Right ventricle myocardium inferior (tissue), 1 donor: ENCODE results near the gene UBASH3B. TPM values are rescaled to one million over a fixed set of nuclear protein-coding genes. Genes with fewer than 3 reads are reported as not detected.

Experiments
- ATAC-seq: fragments of 200-7000 bp; cut with Tn5 transposase; one replicate; pipeline ENCODE4 v1.9.1; 2020; ENCODE audit warnings: mild to moderate bottlenecking, moderate library complexity
- DNase-seq: peaks from one replicate; pipeline ENCODE4 v3.0.0; 2021; ENCODE audit errors: missing footprints
- intact Hi-C: fragments of 100-400 bp; cut with DNase I; formaldehyde crosslinking; loops from one replicate; pipeline ENCODE4 v1.11.0; 2022
- total RNA-seq: library from RNA; stranded (reverse); fragmentation: NEBNext Ultra II Directional; extraction: Animal tissue kit (Norgen Biotek cat#: 25700); gene quantifications from one replicate; pipeline ENCODE4 v1.2.1, GENCODE V29; 2021
- donor health status: DM: no; HTN: yes; CAD: no; lungs with severe emphysema.

The UBASH3B gene
- total RNA-seq, 1 donor from 2014 or later = 3.5 TPM

GRCh38 chr11:122700666-122701065 is 45.1 kb downstream of the UBASH3B start:
- no peak for DNase-seq
- intact Hi-C loops = no loop called here
- no peak for ATAC-seq

- ATAC-seq (no peak), DNase-seq (no peak)
- intact Hi-C loops = no loop called here
Observed at GRCh38 chr11:122701143-122701542, 45.6 kb downstream of the UBASH3B start.

- intact Hi-C loops = no loop called here
- ATAC-seq = no peak
- no peak for DNase-seq
Observed at GRCh38 chr11:122703541-122704272, 48.2 kb downstream of the UBASH3B start.

DNA sequence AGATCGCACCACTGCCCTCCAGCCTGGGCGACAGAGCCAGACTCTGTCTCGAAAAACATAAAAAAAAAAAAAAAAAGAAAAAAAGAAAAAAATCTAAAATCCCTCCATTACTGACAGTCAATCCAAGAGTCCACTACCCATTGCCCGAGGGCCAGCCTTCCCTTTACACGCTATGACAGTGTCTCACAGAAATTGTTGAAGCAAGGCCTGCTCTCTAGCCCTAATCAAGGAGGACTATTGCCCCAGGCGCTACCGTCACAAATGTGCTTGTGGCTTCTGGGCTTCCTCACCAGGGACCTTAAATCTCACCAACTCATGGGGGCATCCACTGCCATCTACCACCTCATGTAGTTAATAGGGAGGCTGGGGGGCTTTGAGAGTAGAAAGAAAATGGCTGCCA is 49.9 kb downstream of the UBASH3B start:
- intact Hi-C loops = no loop called here
- no peak for ATAC-seq
- no peak for DNase-seq

DNA sequence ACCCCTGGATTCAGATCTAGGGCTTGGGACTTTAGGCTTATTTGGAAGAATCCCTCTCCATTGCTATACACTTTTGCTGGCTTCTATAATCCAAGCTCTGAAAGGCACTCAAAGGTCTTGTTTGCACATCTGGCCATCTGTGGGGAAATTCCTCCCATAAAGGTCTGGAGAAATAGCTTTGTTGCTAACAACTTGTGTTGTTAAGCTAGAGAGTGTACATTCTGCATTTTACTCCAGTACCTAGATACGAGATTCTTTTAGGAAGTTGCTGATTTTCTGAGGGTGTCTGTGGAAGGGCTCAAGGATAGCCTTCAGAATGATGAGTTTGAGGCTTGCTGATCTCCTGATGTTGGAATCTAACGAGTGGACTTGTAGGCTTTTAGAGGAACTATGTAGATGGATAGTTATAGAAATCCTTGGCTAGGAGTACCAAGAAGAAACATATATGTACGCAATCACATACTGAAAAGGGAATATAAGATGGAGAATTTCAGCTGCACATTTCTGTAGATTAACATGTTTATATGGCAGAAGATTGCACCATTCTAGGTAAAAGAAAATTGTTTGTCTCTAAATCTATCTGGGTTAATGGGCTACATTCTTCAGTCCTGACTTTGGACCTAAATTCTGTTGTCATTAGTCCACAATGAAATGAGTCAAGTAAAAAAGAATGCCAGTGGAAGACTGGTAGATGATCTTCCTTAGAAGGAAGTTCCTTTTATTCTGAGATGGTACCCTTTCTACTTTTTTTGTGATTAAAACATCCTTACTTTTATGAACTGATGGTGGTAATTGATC is 51.0 kb downstream of the UBASH3B start:
- intact Hi-C loops = no loop called here
- no peak for ATAC-seq

GRCh38 chr11:122707111-122707510 is 51.6 kb downstream of the UBASH3B start:
- no peak for ATAC-seq
- intact Hi-C loops = no loop called here

More for the DNA sequence above, 51.0 kb downstream of the UBASH3B start:
- no peak for DNase-seq

GRCh38 chr11:122707901-122708300 is 52.4 kb downstream of the UBASH3B start:
- DNase-seq (no peak), ATAC-seq (no peak)
- intact Hi-C loops = no loop called here

More at GRCh38 chr11:122707111-122707510, 51.6 kb downstream of the UBASH3B start:
- DNase-seq = no peak

DNA sequence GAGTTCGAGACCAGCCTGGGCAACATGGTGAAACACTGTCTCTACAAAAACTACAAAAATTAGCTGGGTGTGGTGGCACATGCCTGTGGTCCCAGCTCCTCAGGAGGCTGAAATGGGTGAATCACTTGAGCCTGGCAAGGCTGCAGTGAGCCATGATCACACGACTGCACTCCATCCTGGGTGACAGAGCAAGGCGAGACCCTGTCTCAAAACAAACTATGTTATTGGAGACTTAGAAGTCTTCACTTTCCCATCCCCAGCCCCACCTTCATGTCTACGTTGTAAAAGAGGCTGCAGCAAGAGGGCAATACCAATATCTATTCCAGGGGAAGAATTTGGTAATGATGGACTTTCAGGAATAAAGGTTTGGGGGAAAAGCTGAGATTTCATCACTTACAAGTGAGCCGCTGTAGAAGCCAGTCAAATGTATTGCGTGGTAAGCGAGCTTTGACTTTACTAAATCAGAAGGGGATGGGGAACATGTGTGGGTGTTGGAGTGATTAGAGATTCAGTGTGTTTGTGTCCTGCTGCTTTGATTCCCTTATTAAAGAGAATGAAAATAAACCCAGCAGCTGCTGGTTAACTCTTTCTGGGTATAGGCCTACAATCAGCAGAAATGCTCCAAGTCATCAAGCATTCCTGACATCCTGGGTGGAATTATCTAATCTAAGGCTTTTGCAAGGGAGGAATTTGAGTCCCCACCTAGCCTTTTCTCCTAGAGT is 53.7 kb downstream of the UBASH3B start:
- intact Hi-C loops = no loop called here
- DNase-seq (no peak), ATAC-seq (no peak)

GRCh38 chr11:122711362-122711761 is 55.8 kb downstream of the UBASH3B start:
- no peak for DNase-seq
- intact Hi-C loops = no loop called here
- ATAC-seq = no peak

DNA sequence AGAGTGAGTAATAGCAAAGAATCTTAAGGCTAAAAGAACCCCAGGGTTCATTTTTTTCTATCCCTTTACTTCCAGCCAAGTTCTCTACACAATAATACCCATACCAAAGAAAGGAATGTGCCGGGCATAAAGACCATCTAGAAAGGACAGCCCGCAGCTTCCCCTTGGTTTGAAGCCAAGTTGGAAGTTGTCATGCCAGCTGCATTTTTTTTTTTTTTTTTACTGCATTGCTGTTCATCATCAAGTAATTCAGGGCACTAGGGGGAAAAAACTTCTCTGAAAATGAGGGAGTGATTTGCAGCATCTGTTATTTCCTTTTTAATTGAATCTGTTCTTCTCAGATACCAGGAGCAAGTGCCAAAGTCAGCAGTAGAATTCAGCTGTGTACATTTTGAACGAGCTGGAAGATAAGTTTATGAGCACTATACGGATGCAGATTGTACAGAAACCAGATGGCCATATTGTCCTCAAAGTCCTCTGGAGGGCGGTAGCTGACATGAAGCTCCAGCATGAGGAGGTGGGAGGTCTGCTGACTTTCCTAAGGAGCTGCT is 56.4 kb downstream of the UBASH3B start:
- ATAC-seq (no peak), DNase-seq (no peak)
- intact Hi-C loops = no loop called here

GRCh38 chr11:122714004-122714403 is 58.5 kb downstream of the UBASH3B start:
- DNase-seq = no peak
- ATAC-seq = no peak
- intact Hi-C loops = no loop called here

DNA sequence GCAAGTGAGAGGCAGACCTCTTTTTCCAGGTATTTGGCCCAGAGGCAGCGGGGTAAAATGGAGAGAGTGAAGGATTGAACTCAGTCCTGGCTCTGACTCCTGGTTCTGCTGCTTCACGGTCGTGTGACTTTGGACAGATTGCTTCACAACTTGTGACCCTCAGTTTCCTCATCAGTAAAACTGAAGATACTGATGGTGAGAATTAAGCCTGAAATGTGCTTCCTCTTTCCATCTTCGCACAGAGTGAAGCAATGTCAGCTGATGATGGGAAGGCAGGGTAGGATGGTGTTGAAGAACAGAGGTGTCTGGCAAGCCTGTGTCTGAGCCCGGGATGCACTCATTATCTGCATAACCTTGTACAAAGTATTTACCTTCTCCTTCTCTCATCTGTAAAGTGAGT is 59.0 kb downstream of the UBASH3B start:
- intact Hi-C loops = no loop called here
- ATAC-seq (peak; percentile 40), DNase-seq (no peak)

DNA sequence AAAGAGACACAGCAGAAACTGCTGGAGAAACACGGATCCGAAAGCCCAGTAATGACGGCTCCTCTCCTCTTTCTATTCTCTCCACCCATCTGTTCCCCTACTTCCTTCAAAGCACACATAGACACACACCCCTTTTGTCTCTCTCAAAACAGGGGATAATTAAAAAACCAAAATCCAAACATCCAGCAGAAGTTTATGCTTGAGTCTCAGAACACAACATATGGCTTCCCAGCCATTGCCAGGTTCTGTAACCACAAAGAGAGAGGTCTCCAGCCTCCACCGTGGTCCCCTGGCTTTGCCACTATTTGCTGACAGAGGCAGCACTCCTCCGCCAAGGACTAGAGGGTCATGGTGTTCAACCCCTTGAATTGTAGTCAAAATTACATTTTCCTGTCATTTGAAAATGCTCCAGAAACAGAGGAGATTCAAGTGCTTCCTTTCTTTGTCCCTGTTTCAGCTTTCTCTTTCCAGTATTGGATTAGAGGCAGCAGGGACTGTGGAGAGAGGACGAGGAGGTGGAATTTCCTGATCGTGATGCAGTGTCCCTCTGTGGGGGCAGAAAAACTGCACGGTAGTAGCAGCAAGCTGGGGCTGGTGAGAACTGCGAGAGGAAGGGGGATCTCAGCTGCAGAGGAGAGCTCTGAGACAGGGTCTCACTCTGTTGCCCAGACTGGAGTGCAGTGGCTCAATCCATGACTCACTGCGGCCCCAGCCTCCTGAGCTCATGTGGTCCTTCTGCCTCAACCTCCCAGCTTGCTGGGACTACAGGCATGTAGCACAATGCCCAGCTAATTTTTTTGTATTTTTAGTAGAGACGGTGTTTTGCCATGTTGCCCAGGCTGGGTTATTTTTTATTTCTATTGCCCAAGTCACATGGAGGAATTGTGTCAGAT is 60.3 kb downstream of the UBASH3B start:
- ATAC-seq = no peak

GRCh38 chr11:122717264-122717867 is 61.8 kb downstream of the UBASH3B start:
- ATAC-seq (peak; percentile 46), DNase-seq (no peak)
- intact Hi-C loops = no loop called here

More for the DNA sequence above, 60.3 kb downstream of the UBASH3B start:
- intact Hi-C loops = no loop called here
- DNase-seq = no peak

DNA sequence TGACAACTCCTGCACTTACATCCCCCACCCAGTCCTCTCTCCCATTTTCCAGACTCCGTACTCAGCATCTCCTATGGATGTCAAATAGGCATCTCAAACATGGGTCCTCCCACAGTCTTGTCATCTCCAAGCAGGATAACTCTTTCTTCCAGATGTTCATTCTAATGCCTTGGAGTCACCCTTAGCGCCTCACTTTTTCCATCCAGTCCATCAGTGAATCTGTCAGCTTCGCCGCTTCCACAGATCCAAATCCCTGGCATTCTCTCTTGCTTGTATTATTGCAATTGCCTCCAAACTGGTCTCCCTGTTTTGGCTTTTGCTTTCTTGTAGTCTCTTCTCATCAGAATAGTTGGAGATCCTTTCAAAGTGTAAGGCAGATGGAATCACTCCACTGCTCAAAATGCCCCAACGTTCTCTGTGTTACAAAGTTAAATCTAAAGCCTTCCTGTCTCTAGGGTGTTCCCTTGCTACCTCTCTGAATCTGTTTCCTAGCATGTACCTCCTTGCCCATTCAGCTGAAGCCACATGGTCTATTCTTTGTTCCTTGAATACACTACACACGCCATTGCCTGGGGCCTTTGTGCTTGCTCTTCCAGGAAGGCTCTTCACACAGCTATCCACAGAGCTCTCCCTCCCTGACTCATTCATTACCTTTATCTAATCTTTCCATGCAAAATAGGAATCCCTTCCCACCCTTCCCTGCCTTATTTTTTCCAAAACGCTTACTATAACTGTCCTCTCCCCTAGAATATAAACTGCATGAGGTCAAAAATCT is 64.8 kb downstream of the UBASH3B start:
- intact Hi-C loops = no loop called here
- ATAC-seq (no peak), DNase-seq (no peak)

DNA sequence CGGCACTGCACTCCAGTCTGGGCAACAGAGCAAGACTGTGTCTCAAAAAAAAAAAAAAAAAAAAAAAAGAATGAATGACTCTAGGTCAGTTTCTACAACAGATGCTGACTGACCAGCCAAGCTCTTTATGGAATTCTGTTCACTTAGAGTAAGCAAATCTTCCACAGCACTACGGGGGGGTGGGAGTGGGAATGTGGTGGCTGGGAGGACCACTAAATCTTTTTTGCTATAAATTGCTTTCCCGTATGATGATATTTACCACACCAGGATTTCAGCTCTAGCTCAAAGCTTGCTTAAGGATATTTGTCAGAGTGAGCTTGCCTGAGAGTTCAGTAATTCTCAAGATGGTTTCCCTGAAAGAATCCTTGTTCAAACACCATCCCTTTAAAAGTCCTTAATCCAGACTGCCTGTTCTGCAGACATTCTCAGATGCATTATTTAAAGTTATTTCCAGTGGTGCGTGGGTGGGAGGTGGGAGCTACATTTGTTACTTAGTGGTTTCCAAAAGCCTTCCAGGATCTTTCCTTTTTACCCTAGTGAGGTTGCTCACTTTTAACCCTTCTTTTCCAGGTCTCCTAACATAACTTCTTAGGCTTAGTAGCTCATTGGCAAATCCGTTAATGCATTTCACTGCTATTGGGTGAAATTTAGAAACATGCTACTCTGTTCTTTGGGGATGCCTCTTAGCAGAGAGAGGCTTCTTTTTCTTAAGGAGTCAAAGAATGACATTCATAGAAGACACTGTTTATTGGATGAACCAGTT is 65.9 kb downstream of the UBASH3B start:
- ATAC-seq = no peak
- DNase-seq = no peak
- intact Hi-C loops = no loop called here

GRCh38 chr11:122721964-122722266 is 66.4 kb downstream of the UBASH3B start:
- DNase-seq = no peak
- ATAC-seq = no peak
- intact Hi-C loops = no loop called here
